Panc1 (cell line): ENCODE data around the gene TMEM8B. TPM values are rescaled to one million over a fixed set of nuclear protein-coding genes. Genes with fewer than 3 reads are reported as not detected.

Source experiments
- ATAC-seq: fragments of 200-7000 bp; cut with Tn5 transposase; 2 replicates; pipeline ENCODE4 v1.9.1; 2020; ENCODE audit warnings: mild to moderate bottlenecking, moderate library complexity
- BruUV-seq: library from RNA; stranded (reverse); fragments of 400-500 nt; replicated peaks from 2 replicates; lab custom pipeline; 2021; lab: Mats Ljungman, UMichigan
- CTCF ChIA-PET: fragments of 300-600 bp; sonication (Branson Sonifier 250); formaldehyde crosslinking; loops from one replicate; lab custom pipeline; 2022; ENCODE audit warnings: antibody characterized with exemption; lab: Charles Lee
- POLR2A ChIA-PET: fragments of 300-600 bp; sonication (Branson Sonifier 250); formaldehyde crosslinking; loops from one replicate; lab custom pipeline; 2022; ENCODE audit warnings: antibody characterized with exemption; lab: Charles Lee
- DNase-seq: peaks from one replicate; pipeline ENCODE4 v3.0.0-alpha.2; 2010; ENCODE audit warnings: low read depth, low spot score
- H3K27ac ChIP-seq: 2 replicates; pipeline ENCODE4 v1.5.1; 2011; ENCODE audit warnings: mild to moderate bottlenecking, low read length, inconsistent platforms
- H3K27me3 ChIP-seq: fragments of 200-500 bp; sonication (Bioruptor generic); 2 replicates; pipeline ENCODE4 v1.6.0; 2014; ENCODE audit warnings: low read length, inconsistent platforms; ENCODE audit not compliant: control insufficient read depth, insufficient read depth
- H3K36me3 ChIP-seq: fragments of 200-500 bp; sonication (Bioruptor generic); 2 replicates; pipeline ENCODE4 v1.5.1; 2014; ENCODE audit warnings: inconsistent platforms, mild to moderate bottlenecking, low read length, moderate library complexity; ENCODE audit not compliant: control insufficient read depth, insufficient read depth
- H3K4me1 ChIP-seq: 2 replicates; pipeline ENCODE4 v1.5.1; 2011; ENCODE audit warnings: inconsistent platforms, mild to moderate bottlenecking, low read length, moderate library complexity; ENCODE audit not compliant: control insufficient read depth, insufficient read depth
- H3K4me3 ChIP-seq, 2 experiments: 2 replicates each; pipeline ENCODE4 v1.5.1; 2011 to 2012; ENCODE audit warnings: low read depth in 2 of 2, low read length in 2 of 2, mild to moderate bottlenecking in 2 of 2, inconsistent platforms in 1 of 2, moderate library complexity in 1 of 2
- H3K9me3 ChIP-seq: fragments of 200-500 bp; sonication (Bioruptor generic); 2 replicates; pipeline ENCODE4 v1.5.1; 2014; ENCODE audit warnings: low read depth, mild to moderate bottlenecking, inconsistent platforms, low read length, moderate library complexity; ENCODE audit not compliant: control insufficient read depth, insufficient read depth
- POLR2AphosphoS5 ChIP-seq: IDR thresholded peaks from 2 replicates; pipeline ENCODE4 v1.6.1; 2012; ENCODE audit warnings: mild to moderate bottlenecking, low read depth, low read length, moderate library complexity
- SIN3A ChIP-seq: IDR thresholded peaks from 2 replicates; pipeline ENCODE4 v1.6.1; 2012; ENCODE audit warnings: low read depth, mild to moderate bottlenecking, low read length, moderate library complexity, borderline replicate concordance; ENCODE audit not compliant: insufficient read depth
- TCF7L2 ChIP-seq: IDR thresholded peaks from 2 replicates; pipeline ENCODE4 v1.6.1; 2011; ENCODE audit warnings: mild to moderate bottlenecking, low read depth, low read length, inconsistent platforms
- in situ Hi-C: cut with HindIII; loops from 2 replicates; pipeline ENCODE4 v1.10.0; 2016; ENCODE audit warnings: low sequenced_read_pairs, low pct_unique_long_range_greater_than_20kb
- intact Hi-C: fragments of 100-400 bp; cut with micrococcal nuclease; formaldehyde crosslinking; loops from one replicate; pipeline ENCODE4 v1.10.0; 2022; ENCODE audit not compliant: unreplicated experiment
- total RNA-seq: library from RNA; stranded (reverse); gene quantifications from one replicate; pipeline ENCODE4 v1.2.1, GENCODE V29; 2021; ENCODE audit not compliant: unreplicated experiment
- TF ChIP-seq, protein P1 (sequence below), 2 experiments: IDR thresholded peaks; 2 replicates each; pipeline ENCODE4 v1.6.1; 2011 to 2012; ENCODE audit warnings: low read depth in 2 of 2, control low read depth in 1 of 2, low read length in 1 of 2, mild to moderate bottlenecking in 1 of 2, moderate library complexity in 1 of 2; ENCODE audit not compliant: insufficient read depth in 1 of 2
- TF ChIP-seq, protein P2 (sequence below): fragments of 450-650 bp; IDR thresholded peaks from 2 replicates; pipeline ENCODE4 v1.5.1; 2017; ENCODE audit warnings: mild to moderate bottlenecking

TMEM8B gene
- total RNA-seq, 1 experiment from 2014 or later, result 7.9 TPM

- ChIA-PET POLR2A (no interaction called here), CTCF (interaction anchor here (0.7 kb wide), 1 partner anchor 39 kb away, joined by 4 read pairs; no protein-coding TSS in a partner anchor)
- H3K4me1 ChIP-seq, result peaks cover 75% of the 10 kb centered on the region
- BruUV-seq, result no TSS peak
- no peak for DNase-seq
- TF ChIP-seq TCF7L2 (peak; percentile 83), POLR2AphosphoS5 (peak; percentile 67; the same call in 1 of the 2 replicates), SIN3A (no peak)
- TF ChIP-seq, protein P1, sequence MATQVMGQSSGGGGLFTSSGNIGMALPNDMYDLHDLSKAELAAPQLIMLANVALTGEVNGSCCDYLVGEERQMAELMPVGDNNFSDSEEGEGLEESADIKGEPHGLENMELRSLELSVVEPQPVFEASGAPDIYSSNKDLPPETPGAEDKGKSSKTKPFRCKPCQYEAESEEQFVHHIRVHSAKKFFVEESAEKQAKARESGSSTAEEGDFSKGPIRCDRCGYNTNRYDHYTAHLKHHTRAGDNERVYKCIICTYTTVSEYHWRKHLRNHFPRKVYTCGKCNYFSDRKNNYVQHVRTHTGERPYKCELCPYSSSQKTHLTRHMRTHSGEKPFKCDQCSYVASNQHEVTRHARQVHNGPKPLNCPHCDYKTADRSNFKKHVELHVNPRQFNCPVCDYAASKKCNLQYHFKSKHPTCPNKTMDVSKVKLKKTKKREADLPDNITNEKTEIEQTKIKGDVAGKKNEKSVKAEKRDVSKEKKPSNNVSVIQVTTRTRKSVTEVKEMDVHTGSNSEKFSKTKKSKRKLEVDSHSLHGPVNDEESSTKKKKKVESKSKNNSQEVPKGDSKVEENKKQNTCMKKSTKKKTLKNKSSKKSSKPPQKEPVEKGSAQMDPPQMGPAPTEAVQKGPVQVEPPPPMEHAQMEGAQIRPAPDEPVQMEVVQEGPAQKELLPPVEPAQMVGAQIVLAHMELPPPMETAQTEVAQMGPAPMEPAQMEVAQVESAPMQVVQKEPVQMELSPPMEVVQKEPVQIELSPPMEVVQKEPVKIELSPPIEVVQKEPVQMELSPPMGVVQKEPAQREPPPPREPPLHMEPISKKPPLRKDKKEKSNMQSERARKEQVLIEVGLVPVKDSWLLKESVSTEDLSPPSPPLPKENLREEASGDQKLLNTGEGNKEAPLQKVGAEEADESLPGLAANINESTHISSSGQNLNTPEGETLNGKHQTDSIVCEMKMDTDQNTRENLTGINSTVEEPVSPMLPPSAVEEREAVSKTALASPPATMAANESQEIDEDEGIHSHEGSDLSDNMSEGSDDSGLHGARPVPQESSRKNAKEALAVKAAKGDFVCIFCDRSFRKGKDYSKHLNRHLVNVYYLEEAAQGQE (IDR thresholded peaks at IDR 0.05; ENCODE audit: insufficient read depth in 1 of 2, low read depth in 2 of 2, low read length in 1 of 2), result 0 out of 4 replicates have a peak, but pooled peaks of 1 of the 2 experiments have one; percentile 31
- TF ChIP-seq, protein P2, sequence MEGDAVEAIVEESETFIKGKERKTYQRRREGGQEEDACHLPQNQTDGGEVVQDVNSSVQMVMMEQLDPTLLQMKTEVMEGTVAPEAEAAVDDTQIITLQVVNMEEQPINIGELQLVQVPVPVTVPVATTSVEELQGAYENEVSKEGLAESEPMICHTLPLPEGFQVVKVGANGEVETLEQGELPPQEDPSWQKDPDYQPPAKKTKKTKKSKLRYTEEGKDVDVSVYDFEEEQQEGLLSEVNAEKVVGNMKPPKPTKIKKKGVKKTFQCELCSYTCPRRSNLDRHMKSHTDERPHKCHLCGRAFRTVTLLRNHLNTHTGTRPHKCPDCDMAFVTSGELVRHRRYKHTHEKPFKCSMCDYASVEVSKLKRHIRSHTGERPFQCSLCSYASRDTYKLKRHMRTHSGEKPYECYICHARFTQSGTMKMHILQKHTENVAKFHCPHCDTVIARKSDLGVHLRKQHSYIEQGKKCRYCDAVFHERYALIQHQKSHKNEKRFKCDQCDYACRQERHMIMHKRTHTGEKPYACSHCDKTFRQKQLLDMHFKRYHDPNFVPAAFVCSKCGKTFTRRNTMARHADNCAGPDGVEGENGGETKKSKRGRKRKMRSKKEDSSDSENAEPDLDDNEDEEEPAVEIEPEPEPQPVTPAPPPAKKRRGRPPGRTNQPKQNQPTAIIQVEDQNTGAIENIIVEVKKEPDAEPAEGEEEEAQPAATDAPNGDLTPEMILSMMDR, result no peak
- H3K27me3 ChIP-seq, result no peaks in the 10 kb centered on the region
- H3K4me3 ChIP-seq, result no peak within 1 kb of the TSS
- intact Hi-C loops, result no loop called here
- H3K36me3 ChIP-seq, result no peaks in the 10 kb centered on the region
- in situ Hi-C loops, result no loop called here
- H3K27ac ChIP-seq, result peak within 1 kb of the TSS; percentile 78
- no peaks in the 10 kb centered on the region for H3K9me3 ChIP-seq
- peak; percentile 66 for ATAC-seq
These were observed 77.1 kb downstream of the TMEM8B start, which contains the start of gene HRCT1 for GRCh38 chr9:35905912-35906679. Gene HRCT1, plus strand, starts transcription at chr9:35906202. Its CDS starts 86 bp downstream, at chr9:35906288.

GRCh38 chr9:35906923-35907699, 78.1 kb downstream of the TMEM8B start:
- H3K36me3 ChIP-seq, result no peaks in the 10 kb centered on the region
- TF ChIP-seq POLR2AphosphoS5, result no peak
- TF ChIP-seq, protein P1 (IDR thresholded peaks at IDR 0.05; ENCODE audit: insufficient read depth in 1 of 2, low read depth in 2 of 2, low read length in 1 of 2), result no peak
- TF ChIP-seq, protein P2, result no peak
- TF ChIP-seq SIN3A, result no peak
- TF ChIP-seq TCF7L2, result no peak
- CTCF ChIA-PET, result interaction anchor here (0.7 kb wide), 1 partner anchor 25 kb away, joined by 3 read pairs; no protein-coding TSS in a partner anchor
- peak; percentile 15; the same call in 1 of the 2 replicates for ATAC-seq
- no peaks in the 10 kb centered on the region for H3K27me3 ChIP-seq
- BruUV-seq, result no TSS peak
- no peak for DNase-seq
- no peaks in the 10 kb centered on the region for H3K9me3 ChIP-seq
- no peak overlapping the region for H3K4me3 ChIP-seq
- in situ Hi-C loops (no loop called here), intact Hi-C loops (no loop called here)
- peak overlapping the region; percentile 78 for H3K27ac ChIP-seq
- POLR2A ChIA-PET, result no interaction called here
- H3K4me1 ChIP-seq, result peaks cover 77% of the 10 kb centered on the region
